GM21825 (cell line): ENCODE data around the gene TSHZ3.

ENCODE experiments used
- ATAC-seq: cut with Tn5 transposase; IDR thresholded peaks from one replicate; pipeline ENCODE4 v1.9.1; 2021; ENCODE audit warnings: mild to moderate bottlenecking, moderate library complexity; ENCODE audit not compliant: unreplicated experiment

TSHZ3 gene

DNA sequence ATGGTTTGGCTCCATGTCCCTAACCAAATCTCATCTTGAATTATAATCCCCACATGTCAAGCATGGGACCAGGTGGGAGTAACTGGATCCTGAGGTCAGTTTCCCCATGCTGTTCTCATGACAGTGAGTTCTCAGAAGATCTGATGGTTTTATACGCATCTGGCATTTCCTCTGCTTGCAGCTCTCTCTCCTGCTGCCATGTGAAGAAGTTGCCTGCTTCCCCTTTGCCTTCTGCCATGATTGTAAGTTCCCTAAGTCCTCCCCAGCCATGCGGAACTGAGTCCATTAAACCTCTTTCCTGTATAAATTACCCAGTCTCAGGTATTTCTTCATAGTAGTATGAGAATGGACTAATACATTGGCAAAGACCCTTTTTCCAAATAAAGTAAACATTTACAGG lies 96.8 kb downstream of the TSHZ3 start:
- ATAC-seq, result no peak

DNA sequence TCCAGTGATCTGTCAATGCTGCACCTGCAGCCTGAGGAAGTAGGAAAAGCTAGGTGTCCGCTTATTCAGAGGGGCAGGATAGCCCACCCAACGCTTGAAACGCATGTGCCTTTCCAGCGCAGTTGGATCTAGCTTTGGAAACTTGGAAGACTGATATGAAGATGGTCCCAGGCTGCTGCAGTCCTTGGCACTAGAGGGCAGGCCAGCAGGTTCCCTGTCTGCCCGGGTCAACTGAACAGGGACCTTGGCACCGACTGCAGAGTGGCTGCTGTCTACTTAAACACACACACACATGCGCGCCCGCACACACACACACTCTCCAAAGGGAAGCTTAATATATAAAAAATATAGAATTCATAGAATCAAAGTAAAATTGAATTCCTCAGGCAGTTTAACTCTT lies 100.0 kb downstream of the TSHZ3 start:
- ATAC-seq, result no peak

DNA sequence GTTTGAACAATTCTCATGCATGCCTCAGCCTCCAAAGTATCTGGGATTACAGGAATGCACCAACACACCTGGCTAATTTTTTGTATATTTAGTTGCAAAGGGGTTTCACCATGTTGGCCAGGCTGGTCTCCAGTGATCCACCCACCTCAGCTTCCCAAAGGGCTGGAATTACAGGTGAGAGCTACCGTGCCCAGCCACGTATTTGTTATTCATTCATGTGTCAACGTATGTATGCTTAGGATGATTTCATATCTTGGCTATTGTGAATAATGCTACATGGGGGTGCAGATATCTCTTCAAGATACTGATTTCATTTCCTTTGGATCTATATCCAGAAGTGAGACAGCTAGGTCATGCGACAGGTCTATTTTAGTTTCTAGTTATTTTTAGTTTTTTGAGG lies 113.4 kb downstream of the TSHZ3 start:
- ATAC-seq, result no peak

DNA sequence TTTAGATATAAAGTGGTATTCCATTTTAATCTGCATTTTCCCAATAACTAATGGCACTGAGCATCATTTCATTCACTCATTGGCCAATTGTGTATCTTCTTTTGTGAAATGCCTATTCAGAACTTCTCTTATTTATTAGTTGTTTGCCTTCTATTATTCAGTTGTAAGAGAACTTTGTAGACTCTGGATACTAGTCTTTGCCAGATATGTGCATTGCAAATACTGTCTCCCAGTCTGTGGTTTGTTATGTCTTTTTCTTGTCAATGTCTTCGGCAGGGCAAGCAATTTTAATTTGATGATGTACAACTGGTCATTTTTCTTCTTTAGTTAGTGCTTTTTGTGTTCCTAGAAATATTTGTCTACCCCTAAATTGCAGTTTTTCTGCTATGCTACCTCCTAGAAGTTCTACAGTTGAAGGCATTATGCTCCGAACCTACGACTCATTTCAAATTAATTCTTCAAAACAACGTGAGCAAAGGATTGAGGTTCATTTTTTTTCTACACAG lies 115.9 kb downstream of the TSHZ3 start:
- no peak for ATAC-seq

DNA sequence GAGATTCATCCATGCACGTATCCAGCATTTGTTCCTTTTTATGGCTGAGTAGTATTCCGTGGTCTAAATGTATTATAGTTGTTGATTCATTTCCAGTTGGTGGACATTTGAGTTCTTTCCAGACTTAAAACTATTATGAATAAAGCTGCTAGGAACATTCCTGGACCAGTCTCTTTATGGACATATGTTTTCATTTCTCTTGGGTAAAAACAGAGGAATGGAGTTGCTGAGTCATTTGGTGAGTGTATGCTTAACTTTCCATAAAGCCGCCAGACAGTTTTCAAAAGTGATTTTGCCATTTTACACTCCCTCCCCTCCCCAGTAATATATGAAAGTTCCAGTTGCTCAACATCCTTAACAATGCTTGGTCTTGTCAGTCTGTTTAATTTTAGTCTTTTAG lies 116.4 kb downstream of the TSHZ3 start:
- no peak for ATAC-seq

DNA sequence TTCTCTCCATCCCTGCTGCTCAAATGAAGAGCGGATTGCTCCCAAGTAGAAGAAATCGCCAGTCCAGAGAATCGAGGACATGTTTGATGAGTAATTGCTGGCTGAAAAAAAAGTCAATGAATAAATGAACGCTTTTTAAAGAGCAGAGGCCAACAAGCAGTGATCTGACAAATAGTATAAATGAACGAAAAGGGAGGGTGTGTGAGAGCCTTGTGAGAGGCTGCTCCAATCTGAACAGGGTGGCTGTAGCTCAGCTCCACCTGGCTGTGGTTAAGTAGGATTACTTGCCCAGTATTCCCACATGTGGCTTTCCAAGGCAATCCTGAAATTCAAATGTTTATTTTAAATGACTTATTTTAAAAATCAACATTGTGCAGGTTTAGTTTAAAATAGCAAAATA lies 117.1 kb downstream of the TSHZ3 start:
- no peak for ATAC-seq

DNA sequence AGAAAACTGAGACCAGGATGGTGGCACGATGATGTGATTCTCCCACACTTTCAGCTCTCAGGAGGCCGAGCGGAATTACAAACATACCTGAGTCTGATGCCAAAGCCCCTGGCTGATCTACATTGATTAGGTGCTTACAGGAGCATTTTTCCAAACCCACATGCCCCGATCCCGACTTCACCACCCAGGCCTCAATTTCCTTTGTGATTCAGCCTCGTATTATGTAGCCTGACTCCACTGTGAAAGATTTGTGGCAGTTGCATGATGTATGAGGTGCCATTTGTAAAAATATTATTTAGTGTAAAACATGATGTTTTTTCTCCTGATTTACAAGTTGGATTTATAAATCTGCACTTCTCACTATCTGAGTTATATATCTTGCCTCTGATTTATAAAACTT lies 118.0 kb downstream of the TSHZ3 start:
- ATAC-seq, result no peak

DNA sequence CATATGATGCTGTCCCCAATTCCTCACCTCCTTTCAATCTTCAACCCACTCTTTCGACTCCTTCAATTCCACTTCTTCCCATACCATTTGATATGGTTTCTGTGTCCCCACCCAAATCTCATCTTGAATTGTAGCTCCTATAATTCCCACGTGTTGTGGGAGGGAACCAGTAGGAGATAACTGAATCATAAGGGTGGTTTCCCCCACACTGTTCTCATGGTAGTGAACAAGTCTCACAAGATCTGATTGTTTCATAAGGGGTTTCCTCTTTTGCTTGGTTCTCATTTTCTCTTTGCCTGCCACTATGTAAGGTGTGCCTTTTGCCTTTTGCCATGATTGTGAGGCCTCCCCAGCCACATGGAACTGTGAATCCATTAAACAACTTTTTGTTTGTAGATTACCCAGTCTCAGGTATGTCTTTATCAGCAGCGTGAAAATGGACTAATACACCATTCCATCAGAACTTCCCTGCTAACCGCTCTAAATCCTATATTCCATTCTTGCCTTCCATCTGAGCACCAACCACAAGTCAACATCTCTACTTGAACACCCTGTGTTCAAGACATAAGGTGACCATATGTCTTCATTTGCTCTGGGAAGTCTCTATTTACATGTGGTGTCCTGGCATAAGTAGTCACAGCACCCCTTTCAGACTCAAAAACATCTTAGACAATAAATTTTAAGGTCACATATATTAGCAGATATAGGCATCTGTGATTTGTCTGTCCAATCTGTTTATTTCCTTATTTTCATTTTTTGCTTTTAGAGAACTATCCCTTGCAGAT lies 122.9 kb downstream of the TSHZ3 start:
- no peak for ATAC-seq
